ENCODE measurements around the gene GPC2.

GPC2 gene

GRCh38 chr7:100212631-100213286 lies 35.6 kb upstream of the GPC2 start:
- no peaks in the 10 kb centered on the region for H3K27me3 ChIP-seq (ENCODE audit: insufficient read depth, poor library complexity, severe bottlenecking)
- TF ChIP-seq POLR2AphosphoS5 (IDR thresholded peaks at IDR 0.05; ENCODE audit: low read depth): no peak
- no peak for TF ChIP-seq REST (IDR thresholded peaks at IDR 0.05; ENCODE audit: insufficient replicate concordance, low read depth)
- no peak for TF ChIP-seq GABPA (IDR thresholded peaks at IDR 0.05; ENCODE audit: low read depth)
- TF ChIP-seq, protein P1, sequence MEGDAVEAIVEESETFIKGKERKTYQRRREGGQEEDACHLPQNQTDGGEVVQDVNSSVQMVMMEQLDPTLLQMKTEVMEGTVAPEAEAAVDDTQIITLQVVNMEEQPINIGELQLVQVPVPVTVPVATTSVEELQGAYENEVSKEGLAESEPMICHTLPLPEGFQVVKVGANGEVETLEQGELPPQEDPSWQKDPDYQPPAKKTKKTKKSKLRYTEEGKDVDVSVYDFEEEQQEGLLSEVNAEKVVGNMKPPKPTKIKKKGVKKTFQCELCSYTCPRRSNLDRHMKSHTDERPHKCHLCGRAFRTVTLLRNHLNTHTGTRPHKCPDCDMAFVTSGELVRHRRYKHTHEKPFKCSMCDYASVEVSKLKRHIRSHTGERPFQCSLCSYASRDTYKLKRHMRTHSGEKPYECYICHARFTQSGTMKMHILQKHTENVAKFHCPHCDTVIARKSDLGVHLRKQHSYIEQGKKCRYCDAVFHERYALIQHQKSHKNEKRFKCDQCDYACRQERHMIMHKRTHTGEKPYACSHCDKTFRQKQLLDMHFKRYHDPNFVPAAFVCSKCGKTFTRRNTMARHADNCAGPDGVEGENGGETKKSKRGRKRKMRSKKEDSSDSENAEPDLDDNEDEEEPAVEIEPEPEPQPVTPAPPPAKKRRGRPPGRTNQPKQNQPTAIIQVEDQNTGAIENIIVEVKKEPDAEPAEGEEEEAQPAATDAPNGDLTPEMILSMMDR (IDR thresholded peaks at IDR 0.05; ENCODE audit: insufficient read depth, low read length): no peak
- TF ChIP-seq SPI1 (IDR thresholded peaks at IDR 0.05; ENCODE audit: borderline replicate concordance, low read depth): no peak
- no peak overlapping the region for H3K4me3 ChIP-seq (replicated peaks; ENCODE audit: insufficient read depth, low read length)
- no peak overlapping the region for H3K27ac ChIP-seq (replicated peaks)
- DNase-seq (ENCODE audit: low read depth in 1 of 2, low spot score in 1 of 2): no peak

- no peak for DNase-seq (ENCODE audit: low read depth in 1 of 2, low spot score in 1 of 2)
- TF ChIP-seq, protein P1 (IDR thresholded peaks at IDR 0.05; ENCODE audit: insufficient read depth, low read length): no peak
- no peak for TF ChIP-seq SPI1 (IDR thresholded peaks at IDR 0.05; ENCODE audit: borderline replicate concordance, low read depth)
- no peak for TF ChIP-seq POLR2AphosphoS5 (IDR thresholded peaks at IDR 0.05; ENCODE audit: low read depth)
- TF ChIP-seq REST (IDR thresholded peaks at IDR 0.05; ENCODE audit: insufficient replicate concordance, low read depth): no peak
- no peak for TF ChIP-seq GABPA (IDR thresholded peaks at IDR 0.05; ENCODE audit: low read depth)
- no peaks in the 10 kb centered on the region for H3K27me3 ChIP-seq (ENCODE audit: insufficient read depth, poor library complexity, severe bottlenecking)
- no peak overlapping the region for H3K4me3 ChIP-seq (replicated peaks; ENCODE audit: insufficient read depth, low read length)
- H3K27ac ChIP-seq (replicated peaks): no peak overlapping the region
Measured at GRCh38 chr7:100211342-100211780, 34.2 kb upstream of the GPC2 start.

GRCh38 chr7:100210805-100211204 lies 33.6 kb upstream of the GPC2 start:
- no peaks in the 10 kb centered on the region for H3K27me3 ChIP-seq (ENCODE audit: insufficient read depth, poor library complexity, severe bottlenecking)
- no peak for DNase-seq (ENCODE audit: low read depth in 1 of 2, low spot score in 1 of 2)
- H3K27ac ChIP-seq (replicated peaks): no peak overlapping the region
- TF ChIP-seq REST (IDR thresholded peaks at IDR 0.05; ENCODE audit: insufficient replicate concordance, low read depth): no peak
- no peak overlapping the region for H3K4me3 ChIP-seq (replicated peaks; ENCODE audit: insufficient read depth, low read length)
